Activated T-cell treated with anti-CD3 and anti-CD28 coated beads, Interleukin-2, amount 50 U/mL, for 24 hours (primary cell): ENCODE measurements around the gene CHST11.

Experiments
- DNase-seq: peaks from one replicate; pipeline ENCODE4 v3.0.0-alpha.2; 2020
- H3K27ac Mint-ChIP-seq: 2 replicates; pipeline ENCODE4 v1.8.0; 2020; ENCODE audit warnings: mild to moderate bottlenecking, mixed read lengths
- H3K27me3 Mint-ChIP-seq: 2 replicates; pipeline ENCODE4 v1.8.0; 2020; ENCODE audit warnings: mixed read lengths
- H3K36me3 Mint-ChIP-seq: 2 replicates; pipeline ENCODE4 v1.8.0; 2020; ENCODE audit warnings: low read depth, mixed read lengths
- H3K4me1 Mint-ChIP-seq: 2 replicates; pipeline ENCODE4 v1.8.0; 2020; ENCODE audit warnings: low read depth, mixed read lengths
- H3K4me3 Mint-ChIP-seq: 2 replicates; pipeline ENCODE4 v1.8.0; 2020; ENCODE audit warnings: mild to moderate bottlenecking, moderate library complexity, mixed read lengths
- H3K9me3 Mint-ChIP-seq: 2 replicates; pipeline ENCODE4 v1.8.0; 2020; ENCODE audit warnings: mixed read lengths

The CHST11 gene

GRCh38 chr12:104643093-104643818 is 186.5 kb downstream of the CHST11 start:
- H3K36me3 Mint-ChIP-seq = peaks cover 47% of the 10 kb centered on the region
- H3K4me3 Mint-ChIP-seq = no peak overlapping the region
- no peak for DNase-seq
- H3K4me1 Mint-ChIP-seq = peaks cover 53% of the 10 kb centered on the region
- peaks cover 19% of the 10 kb centered on the region for H3K9me3 Mint-ChIP-seq
- peak overlapping the region; percentile 44 for H3K27ac Mint-ChIP-seq
- H3K27me3 Mint-ChIP-seq = no peaks in the 10 kb centered on the region

GRCh38 chr12:104643819-104644669 is 187.3 kb downstream of the CHST11 start:
- Mint-ChIP-seq H3K27me3 (no peaks in the 10 kb centered on the region), H3K36me3 (peaks cover 45% of the 10 kb centered on the region), H3K9me3 (peaks cover 18% of the 10 kb centered on the region), H3K27ac (peak overlapping the region; percentile 44), H3K4me3 (no peak overlapping the region), H3K4me1 (peaks cover 50% of the 10 kb centered on the region)
- no peak for DNase-seq

- Mint-ChIP-seq H3K4me3 (no peak overlapping the region), H3K4me1 (peaks cover 40% of the 10 kb centered on the region), H3K9me3 (peaks cover 3% of the 10 kb centered on the region), H3K36me3 (peaks cover 28% of the 10 kb centered on the region), H3K27ac (peak overlapping the region; percentile 40), H3K27me3 (no peaks in the 10 kb centered on the region)
- DNase-seq = no peak
These were observed 192.0 kb downstream of the CHST11 start for GRCh38 chr12:104648756-104649155.

- DNase-seq = no peak
- Mint-ChIP-seq H3K27ac (no peak overlapping the region), H3K27me3 (no peaks in the 10 kb centered on the region), H3K36me3 (peaks cover 26% of the 10 kb centered on the region), H3K4me3 (no peak overlapping the region), H3K4me1 (peaks cover 38% of the 10 kb centered on the region), H3K9me3 (peaks cover 3% of the 10 kb centered on the region)
These were observed 192.6 kb downstream of the CHST11 start for GRCh38 chr12:104649217-104649824.

GRCh38 chr12:104649921-104650320 is 193.2 kb downstream of the CHST11 start:
- no peak overlapping the region for H3K4me3 Mint-ChIP-seq
- H3K9me3 Mint-ChIP-seq = peaks cover 3% of the 10 kb centered on the region
- no peak overlapping the region for H3K27ac Mint-ChIP-seq
- H3K27me3 Mint-ChIP-seq = no peaks in the 10 kb centered on the region
- peaks cover 24% of the 10 kb centered on the region for H3K36me3 Mint-ChIP-seq
- H3K4me1 Mint-ChIP-seq = peaks cover 37% of the 10 kb centered on the region
- no peak for DNase-seq

- H3K9me3 Mint-ChIP-seq = peaks cover 3% of the 10 kb centered on the region
- H3K27me3 Mint-ChIP-seq = no peaks in the 10 kb centered on the region
- peaks cover 24% of the 10 kb centered on the region for H3K36me3 Mint-ChIP-seq
- DNase-seq = no peak
- H3K4me3 Mint-ChIP-seq = no peak overlapping the region
- H3K4me1 Mint-ChIP-seq = peaks cover 38% of the 10 kb centered on the region
- H3K27ac Mint-ChIP-seq = no peak overlapping the region
These were observed 193.8 kb downstream of the CHST11 start for GRCh38 chr12:104650541-104650940.

GRCh38 chr12:104651811-104652210 is 195.1 kb downstream of the CHST11 start:
- H3K4me1 Mint-ChIP-seq = peaks cover 40% of the 10 kb centered on the region
- no peak overlapping the region for H3K27ac Mint-ChIP-seq
- H3K36me3 Mint-ChIP-seq = peaks cover 13% of the 10 kb centered on the region
- H3K27me3 Mint-ChIP-seq = no peaks in the 10 kb centered on the region
- no peak for DNase-seq
- H3K4me3 Mint-ChIP-seq = no peak overlapping the region
- H3K9me3 Mint-ChIP-seq = no peaks in the 10 kb centered on the region

- no peak for DNase-seq
- Mint-ChIP-seq H3K36me3 (peaks cover 9% of the 10 kb centered on the region), H3K27me3 (no peaks in the 10 kb centered on the region), H3K4me1 (peaks cover 40% of the 10 kb centered on the region), H3K9me3 (no peaks in the 10 kb centered on the region), H3K4me3 (no peak overlapping the region), H3K27ac (no peak overlapping the region)
These were observed 195.6 kb downstream of the CHST11 start for GRCh38 chr12:104652358-104652757.

GRCh38 chr12:104652910-104653309 is 196.2 kb downstream of the CHST11 start:
- no peak for DNase-seq
- Mint-ChIP-seq H3K27ac (no peak overlapping the region), H3K9me3 (no peaks in the 10 kb centered on the region), H3K36me3 (peaks cover 5% of the 10 kb centered on the region), H3K27me3 (no peaks in the 10 kb centered on the region), H3K4me3 (no peak overlapping the region), H3K4me1 (peaks cover 37% of the 10 kb centered on the region)

- no peak overlapping the region for H3K4me3 Mint-ChIP-seq
- peak overlapping the region; percentile 54 for H3K27ac Mint-ChIP-seq
- peaks cover 33% of the 10 kb centered on the region for H3K4me1 Mint-ChIP-seq
- H3K9me3 Mint-ChIP-seq = no peaks in the 10 kb centered on the region
- peaks cover 5% of the 10 kb centered on the region for H3K36me3 Mint-ChIP-seq
- peak; percentile 48 for DNase-seq
- no peaks in the 10 kb centered on the region for H3K27me3 Mint-ChIP-seq
These were observed 197.2 kb downstream of the CHST11 start for GRCh38 chr12:104653730-104654664.

- peak overlapping the region; percentile 54 for H3K27ac Mint-ChIP-seq
- peaks cover 5% of the 10 kb centered on the region for H3K36me3 Mint-ChIP-seq
These were observed 198.2 kb downstream of the CHST11 start for GRCh38 chr12:104654665-104655609.

GRCh38 chr12:104656383-104656782 is 199.6 kb downstream of the CHST11 start:
- Mint-ChIP-seq H3K27me3 (no peaks in the 10 kb centered on the region), H3K27ac (no peak overlapping the region), H3K36me3 (peaks cover 5% of the 10 kb centered on the region), H3K4me1 (peaks cover 31% of the 10 kb centered on the region), H3K4me3 (no peak overlapping the region), H3K9me3 (no peaks in the 10 kb centered on the region)
- DNase-seq = no peak

More at GRCh38 chr12:104654665-104655609, 198.2 kb downstream of the CHST11 start:
- Mint-ChIP-seq H3K9me3 (no peaks in the 10 kb centered on the region), H3K4me1 (peaks cover 30% of the 10 kb centered on the region), H3K27me3 (no peaks in the 10 kb centered on the region), H3K4me3 (no peak overlapping the region)
- DNase-seq = no peak

GRCh38 chr12:104656921-104657320 is 200.2 kb downstream of the CHST11 start:
- Mint-ChIP-seq H3K27ac (no peak overlapping the region), H3K4me3 (no peak overlapping the region), H3K27me3 (no peaks in the 10 kb centered on the region)

More at GRCh38 chr12:104656921-104657320, 200.2 kb downstream of the CHST11 start:
- Mint-ChIP-seq H3K9me3 (no peaks in the 10 kb centered on the region), H3K36me3 (peaks cover 5% of the 10 kb centered on the region), H3K4me1 (peaks cover 33% of the 10 kb centered on the region)
- no peak for DNase-seq
